ENCODE results near the gene IRGQ. TPM values are rescaled to one million over a fixed set of nuclear protein-coding genes. Genes with fewer than 3 reads are reported as not detected.

IRGQ gene
- total RNA-seq, 2 experiments from 2014 or later: 17.1 to 17.9 TPM

DNA sequence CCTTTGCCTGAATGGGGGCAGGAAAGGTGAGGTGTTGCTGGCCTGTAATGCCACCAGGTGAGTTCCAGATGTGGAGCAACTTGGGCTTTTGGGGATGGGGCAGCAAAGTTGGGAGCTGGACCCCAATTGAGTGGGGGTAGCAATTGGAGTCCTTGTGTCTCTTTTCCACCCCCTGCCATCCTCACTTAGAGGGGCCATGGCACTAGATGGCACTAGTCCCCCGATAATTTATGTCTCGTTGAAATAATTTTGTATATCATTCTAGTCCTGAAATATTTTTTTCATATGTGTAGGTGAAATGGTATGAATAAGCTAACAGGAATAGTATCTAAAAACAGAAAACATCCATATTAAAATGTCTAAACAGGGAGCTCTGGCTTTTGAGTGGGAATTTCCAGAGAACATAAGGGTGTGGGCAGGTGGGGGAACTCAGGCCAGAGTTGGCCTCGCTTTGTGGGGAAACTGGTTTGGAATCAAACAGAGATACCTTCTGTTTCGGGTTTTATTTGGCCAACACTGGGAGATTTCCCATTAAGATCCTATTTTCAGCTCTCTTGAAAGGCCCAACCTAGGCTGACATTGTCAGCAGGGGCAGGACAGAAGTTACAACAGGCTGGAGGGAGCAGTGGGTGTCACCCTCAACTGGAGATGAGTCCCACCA is 3.8 kb upstream of the IRGQ start:
- Mint-ChIP-seq H3K36me3 (ENCODE audit: low read depth) (peaks cover 10% of the 10 kb centered on the region), H3K27me3 (no peaks in the 10 kb centered on the region), H3K4me1 (ENCODE audit: low read depth) (peaks cover 18% of the 10 kb centered on the region), H3K27ac (peak overlapping the region; percentile 42), H3K9me3 (no peaks in the 10 kb centered on the region), H3K4me3 (no peak overlapping the region)
- intact Hi-C loops (cut with micrococcal nuclease): loop anchor here (5.0 to 10.0 kb wide), 3 partner anchors 37 to 152 kb away; partner anchors contain the start of gene ZNF575
- DNase-seq (no peak), ATAC-seq (no peak)
- TF ChIP-seq, protein P1, sequence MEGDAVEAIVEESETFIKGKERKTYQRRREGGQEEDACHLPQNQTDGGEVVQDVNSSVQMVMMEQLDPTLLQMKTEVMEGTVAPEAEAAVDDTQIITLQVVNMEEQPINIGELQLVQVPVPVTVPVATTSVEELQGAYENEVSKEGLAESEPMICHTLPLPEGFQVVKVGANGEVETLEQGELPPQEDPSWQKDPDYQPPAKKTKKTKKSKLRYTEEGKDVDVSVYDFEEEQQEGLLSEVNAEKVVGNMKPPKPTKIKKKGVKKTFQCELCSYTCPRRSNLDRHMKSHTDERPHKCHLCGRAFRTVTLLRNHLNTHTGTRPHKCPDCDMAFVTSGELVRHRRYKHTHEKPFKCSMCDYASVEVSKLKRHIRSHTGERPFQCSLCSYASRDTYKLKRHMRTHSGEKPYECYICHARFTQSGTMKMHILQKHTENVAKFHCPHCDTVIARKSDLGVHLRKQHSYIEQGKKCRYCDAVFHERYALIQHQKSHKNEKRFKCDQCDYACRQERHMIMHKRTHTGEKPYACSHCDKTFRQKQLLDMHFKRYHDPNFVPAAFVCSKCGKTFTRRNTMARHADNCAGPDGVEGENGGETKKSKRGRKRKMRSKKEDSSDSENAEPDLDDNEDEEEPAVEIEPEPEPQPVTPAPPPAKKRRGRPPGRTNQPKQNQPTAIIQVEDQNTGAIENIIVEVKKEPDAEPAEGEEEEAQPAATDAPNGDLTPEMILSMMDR (IDR thresholded peaks at IDR 0.05): no peak
- ChIA-PET POLR2A (interaction anchor here (0.9 to 1.5 kb wide), 4 partner anchors 13 to 25 kb away, joined by 3 to 4 read pairs (median 3); partner anchors contain the start of genes PINLYP, SRRM5 and XRCC1), CTCF (interaction anchor here (1.9 kb wide), 1 partner anchor 44 kb away, joined by 9 read pairs; no protein-coding TSS in a partner anchor)

DNA sequence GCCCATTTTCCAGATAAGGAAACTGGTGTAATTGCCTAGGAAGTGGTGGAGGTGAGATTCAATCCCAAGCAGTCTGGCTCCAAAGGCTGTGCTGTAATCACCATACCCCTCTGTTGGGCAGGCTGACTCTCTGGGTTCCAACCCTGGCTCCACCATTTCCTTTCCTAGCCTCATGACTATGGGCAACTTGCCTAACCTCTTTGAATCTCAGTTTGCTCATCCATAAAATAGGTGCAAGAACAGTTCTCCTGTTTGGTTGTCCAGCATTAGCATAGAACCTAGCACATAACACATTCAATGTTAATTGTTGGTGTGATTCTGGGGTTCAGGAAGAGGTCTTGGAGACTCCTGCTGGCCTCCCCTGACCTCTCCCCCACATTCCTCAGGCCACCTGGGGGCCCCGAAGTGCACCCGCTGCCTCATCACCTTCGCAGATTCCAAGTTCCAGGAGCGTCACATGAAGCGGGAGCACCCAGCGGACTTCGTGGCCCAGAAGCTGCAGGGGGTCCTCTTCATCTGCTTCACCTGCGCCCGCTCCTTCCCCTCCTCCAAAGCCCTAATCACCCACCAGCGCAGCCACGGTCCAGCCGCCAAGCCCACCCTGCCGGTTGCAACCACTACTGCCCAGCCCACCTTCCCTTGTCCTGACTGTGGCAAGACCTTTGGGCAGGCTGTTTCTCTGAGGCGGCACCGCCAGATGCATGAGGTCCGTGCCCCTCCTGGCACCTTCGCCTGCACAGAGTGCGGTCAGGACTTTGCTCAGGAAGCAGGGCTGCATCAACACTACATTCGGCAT is 2.7 kb upstream of the IRGQ start:
- Mint-ChIP-seq H3K27me3 (no peaks in the 10 kb centered on the region), H3K27ac (peak overlapping the region; percentile 98), H3K4me1 (ENCODE audit: low read depth) (peaks cover 22% of the 10 kb centered on the region), H3K9me3 (no peaks in the 10 kb centered on the region), H3K36me3 (ENCODE audit: low read depth) (peaks cover 16% of the 10 kb centered on the region), H3K4me3 (peak overlapping the region; percentile 86)
- POLR2A ChIA-PET: interaction anchor here (0.9 to 2.7 kb wide), 3 partner anchors 14 to 18 kb away, joined by 3 to 10 read pairs (median 4); partner anchors contain the start of gene SRRM5
- ATAC-seq (no peak), DNase-seq (no peak)
- intact Hi-C loops (cut with micrococcal nuclease): loop anchor here (5.0 to 10.0 kb wide), 3 partner anchors 36 to 151 kb away; partner anchors contain the start of gene ZNF575
- TF ChIP-seq, protein P1 (IDR thresholded peaks at IDR 0.05): no peak
- CTCF ChIA-PET: interaction anchor here (1.1 to 12.2 kb wide), 6 partner anchors 28 to 152 kb away, joined by 3 to 188 read pairs (median 8); no protein-coding TSS in a partner anchor

DNA sequence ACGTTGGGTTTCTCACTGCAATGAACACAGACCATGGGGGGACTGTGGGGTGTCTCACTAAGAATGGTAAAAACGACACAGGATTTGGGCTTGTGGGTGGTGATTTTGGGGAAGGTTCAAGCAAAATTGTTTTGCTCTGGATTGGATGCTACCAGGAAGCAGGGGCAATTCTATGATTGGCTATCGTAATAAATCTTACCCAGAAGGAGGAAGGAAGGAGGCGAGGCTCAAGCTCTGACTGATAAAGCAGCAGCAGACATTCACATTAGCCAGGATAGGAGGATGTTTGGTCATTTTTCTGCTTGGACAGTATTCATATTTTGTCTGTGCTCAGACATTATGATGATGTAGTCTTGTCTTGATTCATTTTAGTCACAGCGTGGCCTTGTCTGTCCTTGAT is 1.9 kb upstream of the IRGQ start:
- H3K36me3 Mint-ChIP-seq (ENCODE audit: low read depth): peaks cover 21% of the 10 kb centered on the region
- TF ChIP-seq, protein P1 (IDR thresholded peaks at IDR 0.05): no peak
- no peaks in the 10 kb centered on the region for H3K9me3 Mint-ChIP-seq
- no peaks in the 10 kb centered on the region for H3K27me3 Mint-ChIP-seq
- POLR2A ChIA-PET: interaction anchor here (1.4 to 2.7 kb wide), 2 partner anchors 17 to 22 kb away, joined by 4 to 10 read pairs; partner anchors contain the start of gene ZNF428
- peak overlapping the region; percentile 98 for H3K27ac Mint-ChIP-seq
- intact Hi-C loops (cut with micrococcal nuclease): loop anchor here (5.0 to 10.0 kb wide), 3 partner anchors 36 to 151 kb away; partner anchors contain the start of gene ZNF575
- peak overlapping the region; percentile 86 for H3K4me3 Mint-ChIP-seq
- peaks cover 26% of the 10 kb centered on the region for H3K4me1 Mint-ChIP-seq (ENCODE audit: low read depth)
- CTCF ChIA-PET: interaction anchor here (1.1 to 12.2 kb wide), 6 partner anchors 22 to 151 kb away, joined by 3 to 188 read pairs (median 10); partner anchors contain the start of genes PINLYP and XRCC1
- ATAC-seq (no peak), DNase-seq (no peak)

DNA sequence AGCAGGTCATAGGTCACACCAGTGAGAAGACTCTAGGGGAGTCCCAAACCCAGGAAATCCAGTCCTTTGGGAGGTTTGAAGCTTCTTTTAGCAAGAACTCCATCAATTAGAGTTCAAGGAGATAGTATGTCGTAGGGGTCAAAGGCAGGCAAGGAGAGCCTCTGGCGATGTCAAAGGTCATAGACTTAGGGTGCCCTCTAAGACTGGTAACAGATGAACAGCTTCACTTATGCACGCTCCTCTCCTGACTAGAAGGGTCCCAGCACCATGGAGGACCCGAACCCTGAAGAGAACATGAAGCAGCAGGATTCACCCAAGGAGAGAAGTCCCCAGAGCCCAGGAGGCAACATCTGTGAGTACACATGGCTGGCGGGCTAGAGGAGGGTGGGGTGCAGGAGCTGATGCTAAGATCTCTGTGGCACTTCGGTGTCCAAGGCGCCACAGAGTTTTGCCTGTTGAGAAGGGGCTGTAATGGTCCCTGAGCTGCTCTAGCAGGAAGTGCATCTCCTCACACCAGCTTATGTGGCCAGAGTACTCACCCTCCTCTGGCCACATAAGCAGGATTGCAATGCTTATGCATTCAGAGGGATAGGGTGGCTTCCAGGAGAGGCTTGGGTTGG is 1.0 kb upstream of the IRGQ start:
- POLR2A ChIA-PET: interaction anchor here (0.6 to 4.2 kb wide), 12 partner anchors 10 to 133 kb away, joined by 3 to 24 read pairs (median 4); partner anchors contain the start of genes XRCC1, ZNF428 and ZNF575

More for the DNA sequence above, 1.0 kb upstream of the IRGQ start:
- peaks cover 21% of the 10 kb centered on the region for H3K36me3 Mint-ChIP-seq (ENCODE audit: low read depth)
- CTCF ChIA-PET: interaction anchor here (1.0 to 12.2 kb wide), 9 partner anchors 10 to 150 kb away, joined by 3 to 188 read pairs (median 13); partner anchors contain the start of genes PINLYP, XRCC1 and ZNF575
- H3K9me3 Mint-ChIP-seq: no peaks in the 10 kb centered on the region
- no peak for ATAC-seq
- peak; percentile 20 for DNase-seq
- H3K27ac Mint-ChIP-seq: peak overlapping the region; percentile 98
- intact Hi-C loops (cut with micrococcal nuclease): loop anchor here (5.0 to 10.0 kb wide), 3 partner anchors 35 to 150 kb away; partner anchors contain the start of gene ZNF575
- TF ChIP-seq, protein P1 (IDR thresholded peaks at IDR 0.05): no peak
- no peaks in the 10 kb centered on the region for H3K27me3 Mint-ChIP-seq
- peak overlapping the region; percentile 86 for H3K4me3 Mint-ChIP-seq
- H3K4me1 Mint-ChIP-seq (ENCODE audit: low read depth): peaks cover 26% of the 10 kb centered on the region

Data from activated CD8-positive, alpha-beta T cell treated with anti-CD3 and anti-CD28 coated beads for 36 hours (primary cell).